HEK293T (cell line): ENCODE data around the gene HMCES.

Experiments
- CTCF ChIA-PET: fragments of 350-600 bp; formaldehyde crosslinking; extraction: SDS; loops from one replicate; lab custom pipeline; 2021; ENCODE audit warnings: antibody characterized with exemption, inconsistent platforms; lab: Yijun Ruan, JAX
- POLR2A ChIA-PET: fragments of 350-600 bp; formaldehyde crosslinking; extraction: SDS; loops from one replicate; lab custom pipeline; 2020; ENCODE audit warnings: antibody characterized with exemption, inconsistent platforms; lab: Yijun Ruan, JAX
- DNase-seq: peaks from one replicate; pipeline ENCODE4 v3.0.0; 2012; ENCODE audit warnings: mixed read lengths; ENCODE audit errors: extremely low spot score
- ARNT ChIP-seq: fragments of 450-650 bp; IDR thresholded peaks from 2 replicates; pipeline ENCODE4 v1.6.1; 2017; ENCODE audit warnings: mild to moderate bottlenecking
- BHLHE40 ChIP-seq: fragments of 450-650 bp; IDR thresholded peaks from 2 replicates; pipeline ENCODE4 v1.6.1; 2016; ENCODE audit warnings: mild to moderate bottlenecking, moderate library complexity, borderline replicate concordance
- CTBP1 ChIP-seq: fragments of 450-650 bp; IDR thresholded peaks from 2 replicates; pipeline ENCODE4 v1.6.1; 2016; ENCODE audit warnings: borderline replicate concordance
- ELF4 ChIP-seq: fragments of 450-650 bp; IDR thresholded peaks from 2 replicates; pipeline ENCODE4 v1.6.1; 2017; ENCODE audit warnings: antibody characterized with exemption
- FOXA1 ChIP-seq: fragments of 450-650 bp; IDR thresholded peaks from 2 replicates; pipeline ENCODE4 v1.6.1; 2016; ENCODE audit warnings: mild to moderate bottlenecking
- FOXK2 ChIP-seq: fragments of 450-650 bp; IDR thresholded peaks from 2 replicates; pipeline ENCODE4 v1.6.1; 2016; ENCODE audit warnings: mild to moderate bottlenecking
- FOXM1 ChIP-seq: fragments of 450-650 bp; IDR thresholded peaks from 2 replicates; pipeline ENCODE4 v1.6.1; 2017; ENCODE audit warnings: mild to moderate bottlenecking, borderline replicate concordance
- HDGF ChIP-seq: fragments of 450-650 bp; IDR thresholded peaks from 2 replicates; pipeline ENCODE4 v1.6.1; 2017; ENCODE audit warnings: antibody characterized with exemption, borderline replicate concordance
- L3MBTL2 ChIP-seq: fragments of 450-650 bp; conservative IDR thresholded peaks from 2 replicates; pipeline ENCODE4 v1.6.1; 2016; ENCODE audit warnings: mild to moderate bottlenecking
- LEF1 ChIP-seq: fragments of 450-650 bp; IDR thresholded peaks from 2 replicates; pipeline ENCODE4 v1.6.1; 2017; ENCODE audit warnings: mild to moderate bottlenecking, borderline replicate concordance
- NFRKB ChIP-seq: fragments of 450-650 bp; IDR thresholded peaks from 2 replicates; pipeline ENCODE4 v1.6.1; 2016; ENCODE audit warnings: mild to moderate bottlenecking, moderate library complexity
- SP1 ChIP-seq: fragments of 450-650 bp; IDR thresholded peaks from 2 replicates; pipeline ENCODE4 v1.6.1; 2017
- SUZ12 ChIP-seq: fragments of 450-650 bp; IDR thresholded peaks from 2 replicates; pipeline ENCODE4 v1.6.1; 2016; ENCODE audit warnings: mild to moderate bottlenecking
- TARDBP ChIP-seq: fragments of 450-650 bp; IDR thresholded peaks from 2 replicates; pipeline ENCODE4 v1.6.1; 2016
- ZNF384 ChIP-seq: fragments of 450-650 bp; IDR thresholded peaks from 2 replicates; pipeline ENCODE4 v1.6.1; 2016
- TF ChIP-seq, protein P1 (sequence below): fragments of 450-650 bp; IDR thresholded peaks from 2 replicates; pipeline ENCODE4 v1.6.1; 2016

Gene HMCES

DNA sequence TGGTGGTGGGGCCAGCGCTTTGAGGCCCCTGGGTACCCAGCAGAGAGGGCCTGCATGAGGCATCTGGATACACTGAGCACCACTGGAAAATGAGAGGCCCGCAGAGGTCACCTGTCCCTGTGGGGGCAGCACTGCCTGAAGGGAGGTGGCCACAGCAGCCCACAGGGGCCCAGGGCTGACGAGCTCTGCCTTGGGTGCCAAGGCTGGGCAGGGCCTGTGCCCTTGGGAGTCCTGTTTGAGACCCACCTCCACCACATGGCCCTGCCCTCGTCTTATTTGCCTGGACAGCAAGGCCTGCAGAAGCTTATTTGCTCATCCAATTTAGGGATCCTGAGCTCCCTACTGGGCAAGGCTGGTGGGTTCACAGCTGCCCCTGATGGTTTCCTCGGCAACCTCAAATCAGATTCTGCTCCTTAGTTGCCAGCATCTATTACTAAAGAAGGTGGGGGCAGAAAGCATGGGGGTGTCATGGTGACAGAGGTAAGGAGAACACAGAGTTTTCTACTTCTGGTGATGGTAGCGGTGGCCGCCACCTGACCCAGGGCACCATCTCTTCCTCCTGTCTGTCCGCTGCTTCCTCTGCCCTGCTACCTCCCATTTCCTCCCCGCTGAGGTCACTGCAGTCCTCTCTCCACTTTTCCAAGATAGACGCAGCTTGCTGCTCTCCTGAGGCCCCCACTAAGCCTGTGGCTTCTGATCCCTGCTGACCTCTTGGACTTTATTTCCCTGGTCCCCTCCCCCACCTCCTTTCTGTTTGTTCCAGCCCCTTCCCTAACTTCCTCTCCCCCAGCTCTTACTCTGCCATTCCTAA, 62.9 kb downstream of the HMCES start:
- DNase-seq, result no peak
- POLR2A ChIA-PET, result interaction anchor here (0.6 kb wide), 1 partner anchor 121 kb away, joined by 4 read pairs; no protein-coding TSS in a partner anchor
- CTCF ChIA-PET, result no interaction called here
- TF ChIP-seq HDGF (no peak), FOXK2 (no peak), TARDBP (no peak), BHLHE40 (no peak), SP1 (no peak), SUZ12 (no peak), FOXA1 (no peak), ARNT (no peak), NFRKB (no peak), L3MBTL2 (no peak), FOXM1 (no peak), LEF1 (no peak), ELF4 (no peak), ZNF384 (no peak)

DNA sequence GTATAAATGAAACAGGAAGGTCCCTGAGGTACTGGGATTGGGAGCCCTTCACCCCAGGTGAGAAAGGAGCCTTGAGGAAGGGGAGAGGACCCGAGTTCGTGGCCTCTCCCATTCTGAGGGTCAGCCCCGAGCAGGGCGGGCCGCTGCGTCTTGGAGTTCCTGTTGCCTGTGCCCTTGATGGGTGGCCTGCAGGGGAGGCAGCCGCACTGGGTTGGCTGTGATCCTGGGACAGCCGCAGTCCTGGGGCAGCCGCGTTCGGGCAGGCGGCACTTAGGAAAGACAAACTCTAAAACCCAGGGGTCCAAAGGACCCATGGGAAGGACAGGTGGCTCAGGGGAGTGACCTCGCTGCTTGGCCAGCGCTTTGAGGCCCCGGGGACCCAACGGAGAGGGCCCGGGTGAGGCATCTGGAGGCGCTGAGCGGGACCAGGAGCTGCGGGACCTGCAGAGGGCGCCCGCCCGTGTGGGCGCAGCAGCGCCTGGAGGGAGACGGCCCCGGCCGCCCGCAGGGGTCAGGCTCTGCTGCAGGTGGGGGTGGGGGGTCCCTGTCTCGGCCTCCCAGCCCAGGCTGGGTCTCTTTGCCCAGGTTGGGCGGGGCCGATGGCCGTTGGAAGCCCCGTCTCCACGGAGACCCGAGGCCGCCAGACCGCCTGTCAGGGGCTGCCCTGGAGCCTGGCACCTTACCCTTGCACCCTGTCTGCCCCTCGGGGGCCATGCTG, 65.1 kb downstream of the HMCES start:
- no peak for DNase-seq
- POLR2A ChIA-PET, result no interaction called here
- TF ChIP-seq BHLHE40, result no peak
- no peak for TF ChIP-seq FOXK2
- no peak for TF ChIP-seq FOXA1
- no peak for TF ChIP-seq CTBP1
- TF ChIP-seq NFRKB, result no peak
- TF ChIP-seq LEF1, result no peak
- CTCF ChIA-PET, result no interaction called here

DNA sequence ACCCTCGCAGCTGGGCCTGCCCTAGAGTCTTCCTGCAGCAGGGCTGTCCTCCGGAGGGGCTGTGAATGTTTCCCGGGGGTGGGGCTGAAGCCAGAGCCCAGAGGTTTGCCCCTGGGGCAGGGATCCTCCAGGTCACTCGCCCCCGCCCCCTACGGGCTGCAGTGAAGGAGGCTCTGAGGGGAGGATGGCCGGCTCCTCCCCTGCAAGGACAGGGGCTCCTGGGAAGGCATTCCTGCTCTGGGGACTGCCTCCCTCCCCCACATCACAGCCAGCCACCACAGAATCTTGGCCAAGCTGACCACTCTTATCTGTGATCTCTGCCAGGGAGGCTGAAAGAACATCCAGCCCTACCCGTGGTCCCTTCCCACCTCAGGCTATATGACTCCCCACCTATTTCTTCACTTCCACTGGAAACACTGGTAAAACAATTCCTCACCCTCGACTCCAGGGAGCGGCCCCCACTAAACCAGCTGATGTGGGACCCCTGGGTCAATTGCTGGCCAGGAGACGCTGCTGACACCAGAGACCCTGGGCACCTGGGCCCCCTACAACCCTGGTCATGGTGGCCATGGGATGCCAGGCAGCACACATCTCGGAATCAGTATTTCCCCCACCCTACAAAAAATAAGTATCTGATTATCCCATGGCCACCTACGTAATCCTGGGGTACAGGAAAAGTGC, 66.0 kb downstream of the HMCES start:
- POLR2A ChIA-PET, result no interaction called here
- DNase-seq, result no peak
- TF ChIP-seq ELF4 (no peak), SP1 (no peak), FOXM1 (no peak), FOXK2 (no peak), NFRKB (no peak), SUZ12 (no peak), TARDBP (no peak), ZNF384 (no peak), HDGF (no peak), L3MBTL2 (no peak), FOXA1 (no peak)
- CTCF ChIA-PET, result no interaction called here

DNA sequence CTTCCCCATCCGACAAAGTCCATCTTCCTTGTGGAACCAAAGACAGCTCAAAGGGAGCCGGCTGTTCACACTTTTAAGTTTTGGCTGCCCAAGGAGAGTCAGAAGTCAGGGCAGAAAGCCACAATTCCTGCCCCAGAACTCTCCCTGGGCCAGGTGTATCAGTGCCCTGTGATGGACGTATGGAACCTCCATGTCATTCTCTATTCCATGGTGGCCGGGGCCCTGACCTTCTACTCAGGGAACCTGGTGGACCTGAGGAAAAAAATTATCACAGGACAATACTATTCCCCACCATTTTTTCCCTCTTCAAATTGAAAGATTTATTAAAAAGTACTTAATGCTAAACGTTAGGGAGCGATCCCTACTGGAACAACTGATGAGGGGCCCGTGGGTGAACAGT, 66.6 kb downstream of the HMCES start:
- ChIA-PET CTCF (no interaction called here), POLR2A (no interaction called here)
- no peak for DNase-seq
- no peak for TF ChIP-seq SUZ12
- TF ChIP-seq BHLHE40, result no peak
- no peak for TF ChIP-seq SP1
- TF ChIP-seq ZNF384, result no peak
- TF ChIP-seq ELF4, result no peak
- no peak for TF ChIP-seq HDGF
- TF ChIP-seq NFRKB, result no peak
- TF ChIP-seq, protein P1, sequence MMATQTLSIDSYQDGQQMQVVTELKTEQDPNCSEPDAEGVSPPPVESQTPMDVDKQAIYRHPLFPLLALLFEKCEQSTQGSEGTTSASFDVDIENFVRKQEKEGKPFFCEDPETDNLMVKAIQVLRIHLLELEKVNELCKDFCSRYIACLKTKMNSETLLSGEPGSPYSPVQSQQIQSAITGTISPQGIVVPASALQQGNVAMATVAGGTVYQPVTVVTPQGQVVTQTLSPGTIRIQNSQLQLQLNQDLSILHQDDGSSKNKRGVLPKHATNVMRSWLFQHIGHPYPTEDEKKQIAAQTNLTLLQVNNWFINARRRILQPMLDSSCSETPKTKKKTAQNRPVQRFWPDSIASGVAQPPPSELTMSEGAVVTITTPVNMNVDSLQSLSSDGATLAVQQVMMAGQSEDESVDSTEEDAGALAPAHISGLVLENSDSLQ, result no peak
- no peak for TF ChIP-seq TARDBP
- no peak for TF ChIP-seq LEF1
- TF ChIP-seq L3MBTL2, result no peak
- TF ChIP-seq FOXA1, result no peak
- no peak for TF ChIP-seq ARNT
- no peak for TF ChIP-seq FOXK2
- TF ChIP-seq FOXM1, result no peak
- TF ChIP-seq CTBP1, result no peak

DNA sequence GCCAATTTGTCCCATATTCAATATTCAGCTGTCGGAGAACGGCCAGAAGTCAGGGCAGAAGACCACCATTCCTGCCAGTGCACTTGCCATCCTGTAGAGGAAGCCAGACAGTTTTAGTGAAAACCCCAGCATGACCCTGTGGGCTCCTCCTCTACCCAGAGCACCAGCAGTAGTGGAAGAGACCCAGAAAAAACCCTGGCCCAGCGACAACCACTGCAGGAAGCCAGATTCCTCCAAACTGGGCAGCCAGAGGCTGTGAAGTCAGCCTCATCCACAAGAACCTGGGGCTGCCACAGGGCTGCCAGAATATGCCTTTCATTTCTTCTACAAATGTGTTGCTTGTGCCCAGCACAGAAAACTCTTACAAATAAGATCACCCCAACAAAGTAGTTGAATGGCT, 67.3 kb downstream of the HMCES start:
- ChIA-PET POLR2A (no interaction called here), CTCF (no interaction called here)
- no peak for DNase-seq
- TF ChIP-seq L3MBTL2 (no peak), HDGF (no peak), FOXA1 (no peak), ELF4 (no peak), CTBP1 (no peak), SUZ12 (no peak), TARDBP (no peak), ZNF384 (no peak), SP1 (no peak), FOXM1 (no peak), FOXK2 (no peak), BHLHE40 (no peak)

DNA sequence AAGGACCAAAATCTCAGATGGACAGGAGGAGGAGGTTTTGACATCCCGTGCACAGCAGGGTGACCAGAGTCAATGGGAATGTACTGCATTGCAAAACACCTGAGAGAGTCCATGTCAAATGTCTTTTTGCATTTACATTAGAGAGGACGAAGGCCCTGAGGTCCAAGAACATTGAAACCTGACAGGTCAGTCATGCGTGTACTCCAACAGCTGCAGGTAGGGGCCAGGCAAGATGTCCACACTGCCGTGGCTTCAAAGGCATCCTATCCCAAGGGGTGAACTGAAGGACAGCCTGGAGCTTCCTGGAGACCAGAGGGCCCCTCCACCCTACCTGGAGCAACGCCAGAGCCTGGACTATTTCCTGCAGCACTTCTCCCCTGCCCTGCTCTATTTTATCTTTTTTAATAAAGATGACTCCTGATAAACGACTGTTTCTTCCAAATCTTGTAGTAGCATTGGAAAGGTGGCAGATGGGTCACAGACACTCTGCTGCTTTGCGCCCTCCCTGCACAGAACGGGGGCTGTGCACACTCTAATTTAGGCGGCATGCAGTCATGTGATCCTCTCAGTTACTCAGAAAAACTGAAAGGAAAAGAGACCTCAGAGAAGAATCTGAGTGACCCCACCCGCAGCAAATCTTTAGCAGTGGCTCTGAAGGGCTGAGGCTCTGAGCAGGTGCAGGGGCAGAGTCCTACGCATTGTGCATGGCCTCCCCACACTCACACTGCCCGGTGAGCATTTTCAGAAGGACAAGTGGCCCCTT, 68.2 kb downstream of the HMCES start:
- CTCF ChIA-PET, result interaction anchor here (1.5 kb wide), 1 partner anchor 37 kb away, joined by 3 read pairs; no protein-coding TSS in a partner anchor
- TF ChIP-seq HDGF (no peak), FOXM1 (no peak)
- POLR2A ChIA-PET, result no interaction called here
- no peak for DNase-seq
